ENCODE measurements around the gene TFAP2B.
A peak's percentile ranks its signal among the peaks of the same experiment; 100 is the strongest.

The TFAP2B gene

GRCh38 chr6:50818673-50819072 is at the start of gene TFAP2B:
Gene TFAP2B (plus strand): TSS chr6:50818871. CDS start chr6:50818892, 21 bp downstream.
- no peak for DNase-seq

GRCh38 chr6:50778696-50779095 is 40.0 kb upstream of the TFAP2B start:
- peak; percentile 4 for DNase-seq

- no peak for DNase-seq
These were observed 38.3 kb upstream of the TFAP2B start for GRCh38 chr6:50780382-50780781.

- DNase-seq, result no peak
These were observed 32.8 kb upstream of the TFAP2B start for GRCh38 chr6:50785921-50786320.

- DNase-seq, result peak; percentile 36
These were observed 26.7 kb upstream of the TFAP2B start for GRCh38 chr6:50791900-50792508.

- no peak for DNase-seq
These were observed 25.9 kb upstream of the TFAP2B start for GRCh38 chr6:50792771-50793170.

- DNase-seq, result no peak
These were observed 23.1 kb upstream of the TFAP2B start for GRCh38 chr6:50795574-50795973.

- no peak for DNase-seq
These were observed 14.4 kb upstream of the TFAP2B start for GRCh38 chr6:50804283-50804682.

- DNase-seq, result no peak
These were observed 11.6 kb upstream of the TFAP2B start for GRCh38 chr6:50807035-50807434.

GRCh38 chr6:50815436-50816114 is 3.1 kb upstream of the TFAP2B start:
- no peak for DNase-seq

- peak; percentile 70 for DNase-seq
These were observed 2.5 kb upstream of the TFAP2B start for GRCh38 chr6:50816115-50816675.

- no peak for DNase-seq
These were observed 1.6 kb upstream of the TFAP2B start for GRCh38 chr6:50816947-50817645.

- no peak for DNase-seq
These were observed 1.1 kb upstream of the TFAP2B start for GRCh38 chr6:50817646-50817950.

GRCh38 chr6:50818020-50818419 is 651 bp upstream of the TFAP2B start:
- DNase-seq, result no peak

- no peak for DNase-seq
These were observed 814 bp downstream of the TFAP2B start for GRCh38 chr6:50819466-50819903.

- no peak for DNase-seq
These were observed 1.5 kb downstream of the TFAP2B start for GRCh38 chr6:50819904-50820868.

- DNase-seq, result no peak
These were observed 2.2 kb downstream of the TFAP2B start for GRCh38 chr6:50820869-50821264.

- DNase-seq, result no peak
These were observed 2.9 kb downstream of the TFAP2B start for GRCh38 chr6:50821441-50822077.

- DNase-seq, result no peak
These were observed 3.4 kb downstream of the TFAP2B start for GRCh38 chr6:50822078-50822476.

GRCh38 chr6:50823094-50823920 is 4.6 kb downstream of the TFAP2B start:
- no peak for DNase-seq

- no peak for DNase-seq
These were observed 5.9 kb downstream of the TFAP2B start for GRCh38 chr6:50824552-50824951.
